Astrocyte (in vitro differentiated cells and primary cell): ENCODE measurements around the gene ZGRF1. TPM values are rescaled to one million over a fixed set of nuclear protein-coding genes. Genes with fewer than 3 reads are reported as not detected.
"Not testable (repeated sequence)": the region's sequence is repeated elsewhere in the genome, so short reads cannot be mapped to it uniquely, and the experiment has no call there.

Experiments
- DNase-seq: peaks from one replicate; pipeline ENCODE4 v3.0.0-alpha.2; 2010; ENCODE audit warnings: low read depth
- FAIRE-seq: peaks from 2 replicates; lab custom pipeline; 2011; peaks lifted over from hg19 to GRCh38; lab: Jason Lieb, UNC
- H2AFZ ChIP-seq: 2 replicates; pipeline ENCODE4 v1.6.0; 2012; ENCODE audit warnings: low read depth, low read length, inconsistent platforms
- H3K27ac ChIP-seq: 2 replicates; pipeline ENCODE4 v1.5.1; 2011; ENCODE audit warnings: low read depth, low read length, inconsistent platforms
- H3K27me3 ChIP-seq: 2 replicates; pipeline ENCODE4 v1.6.0; 2011; ENCODE audit warnings: low read length, inconsistent platforms; ENCODE audit not compliant: insufficient read depth
- H3K36me3 ChIP-seq: 2 replicates; pipeline ENCODE4 v1.5.1; 2011; ENCODE audit warnings: low read length, inconsistent platforms; ENCODE audit not compliant: insufficient read depth
- H3K4me1 ChIP-seq: 2 replicates; pipeline ENCODE4 v1.5.1; 2011; ENCODE audit warnings: low read length, inconsistent platforms; ENCODE audit not compliant: insufficient read depth
- H3K4me2 ChIP-seq: 2 replicates; pipeline ENCODE4 v1.6.0; 2012; ENCODE audit warnings: low read length, inconsistent platforms
- H3K4me3 ChIP-seq: 2 replicates; pipeline ENCODE4 v1.5.1; 2011; ENCODE audit warnings: low read depth, mild to moderate bottlenecking, low read length, inconsistent platforms; ENCODE audit not compliant: insufficient read depth
- H3K79me2 ChIP-seq: 2 replicates; pipeline ENCODE4 v1.6.0; 2012; ENCODE audit warnings: mild to moderate bottlenecking, low read length, inconsistent platforms; ENCODE audit not compliant: insufficient read depth
- H3K9ac ChIP-seq: 2 replicates; pipeline ENCODE4 v1.6.0; 2012; ENCODE audit warnings: mild to moderate bottlenecking, low read length, inconsistent platforms
- H3K9me3 ChIP-seq: 2 replicates; pipeline ENCODE4 v1.5.1; 2012; ENCODE audit warnings: low read depth, mild to moderate bottlenecking, low read length, inconsistent platforms; ENCODE audit not compliant: insufficient read depth
- H4K20me1 ChIP-seq: 2 replicates; pipeline ENCODE4 v1.6.0; 2012; ENCODE audit warnings: low read length, inconsistent platforms; ENCODE audit not compliant: insufficient read depth
- H3K27ac Mint-ChIP-seq: one replicate; pipeline ENCODE4 v1.8.0; 2021; ENCODE audit warnings: mild to moderate bottlenecking, mixed read lengths; ENCODE audit not compliant: unreplicated experiment
- H3K27me3 Mint-ChIP-seq: one replicate; pipeline ENCODE4 v1.8.0; 2021; ENCODE audit warnings: low read depth, mixed read lengths; ENCODE audit not compliant: unreplicated experiment
- H3K36me3 Mint-ChIP-seq: one replicate; pipeline ENCODE4 v1.8.0; 2021; ENCODE audit warnings: low read depth, mixed read lengths; ENCODE audit not compliant: unreplicated experiment
- H3K4me1 Mint-ChIP-seq: one replicate; pipeline ENCODE4 v1.8.0; 2021; ENCODE audit warnings: low read depth, mixed read lengths; ENCODE audit not compliant: unreplicated experiment
- H3K4me3 Mint-ChIP-seq: one replicate; pipeline ENCODE4 v1.8.0; 2021; ENCODE audit warnings: mild to moderate bottlenecking, moderate library complexity, mixed read lengths; ENCODE audit not compliant: unreplicated experiment
- H3K9me3 Mint-ChIP-seq: one replicate; pipeline ENCODE4 v1.8.0; 2021; ENCODE audit warnings: mild to moderate bottlenecking, mixed read lengths; ENCODE audit not compliant: unreplicated experiment
- CTCF ChIP-seq: IDR thresholded peaks from 2 replicates; pipeline ENCODE4 v1.5.1; 2011; ENCODE audit warnings: low read depth, mild to moderate bottlenecking, inconsistent platforms, low read length, moderate library complexity; ENCODE audit not compliant: insufficient read depth
- EZH2 ChIP-seq: IDR thresholded peaks from 2 replicates; pipeline ENCODE4 v1.6.1; 2012; ENCODE audit warnings: mild to moderate bottlenecking, low read length, inconsistent platforms; ENCODE audit not compliant: insufficient read depth
- microRNA-seq: library from miRNA; unstranded; fragments of <30 nt; microRNA quantifications from one replicate; pipeline ENCODE4 v1.2.0, GENCODE V29; 2020
- total RNA-seq: library from RNA; stranded (reverse); gene quantifications from 2 replicates; pipeline ENCODE4 v1.2.1, GENCODE V29; 2021

Gene ZGRF1
- total RNA-seq, 1 donor from 2014 or later = 5.2 TPM

- no peak overlapping the region for H3K4me3 Mint-ChIP-seq
- Histone ChIP-seq H3K36me3 (no peaks in the 10 kb centered on the region), H3K4me1 (no peaks in the 10 kb centered on the region), H2AFZ (no peak overlapping the region), H3K27ac (no peak overlapping the region), H3K4me3 (no peak overlapping the region), H3K9me3 (peaks cover 4% of the 10 kb centered on the region), H3K4me2 (no peak overlapping the region), H3K79me2 (no peaks in the 10 kb centered on the region), H3K27me3 (no peaks in the 10 kb centered on the region), H3K9ac (no peak overlapping the region), H4K20me1 (no peaks in the 10 kb centered on the region)
- H3K4me1 Mint-ChIP-seq = no peaks in the 10 kb centered on the region
- DNase-seq (peak; percentile 16), FAIRE-seq (no peak)
- H3K27me3 Mint-ChIP-seq = peaks cover 7% of the 10 kb centered on the region
- peaks cover 24% of the 10 kb centered on the region for H3K9me3 Mint-ChIP-seq
- H3K36me3 Mint-ChIP-seq = no peaks in the 10 kb centered on the region
- no peak for TF ChIP-seq CTCF
- no peak for TF ChIP-seq EZH2
- H3K27ac Mint-ChIP-seq = no peak overlapping the region
These were observed 144.4 kb downstream of the ZGRF1 start for GRCh38 chr4:112492321-112492720.

DNA sequence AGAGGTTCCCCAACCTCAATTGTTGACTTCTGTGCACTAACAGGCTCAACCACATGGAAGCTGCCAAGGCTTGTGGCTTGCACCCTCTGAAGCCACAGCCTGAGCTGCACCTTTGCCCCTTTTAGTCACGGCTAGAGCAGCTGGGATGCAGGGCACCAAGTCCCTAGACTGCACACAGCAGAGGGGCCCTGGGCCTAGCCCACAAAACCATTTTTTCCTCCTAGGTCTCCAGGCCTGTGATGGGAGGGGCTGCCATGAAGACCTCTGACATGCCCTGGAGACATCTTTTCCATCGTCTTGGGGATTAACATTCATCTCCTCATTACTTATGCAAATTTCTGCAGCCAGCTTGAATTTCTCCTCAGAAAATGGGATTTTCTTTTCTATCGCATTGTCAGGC lies 145.9 kb downstream of the ZGRF1 start:
- DNase-seq, H3K36me3 Mint-ChIP-seq, H2AFZ ChIP-seq, H3K4me2 ChIP-seq, H3K27me3 Mint-ChIP-seq, H4K20me1 ChIP-seq, H3K9ac ChIP-seq, H3K4me1 ChIP-seq, H3K27ac Mint-ChIP-seq, H3K4me1 Mint-ChIP-seq, H3K27me3 ChIP-seq, FAIRE-seq, H3K4me3 Mint-ChIP-seq, H3K36me3 ChIP-seq, H3K9me3 ChIP-seq, H3K79me2 ChIP-seq, H3K4me3 ChIP-seq, H3K27ac ChIP-seq: not testable (repeated sequence)
- H3K9me3 Mint-ChIP-seq = peaks cover 24% of the 10 kb centered on the region

Small RNA genes lying within 50 kb of the gene (microRNA-seq; reads per million reads assigned to microRNA genes)
- gene MIR302A (18,803 reads per million, percentile 98 among the genes with 10 or more reads in this experiment), gene MIR302B (12,802 reads per million, percentile 96 among the genes with 10 or more reads in this experiment), gene MIR302C (4,537 reads per million, percentile 92 among the genes with 10 or more reads in this experiment), gene MIR302D (10,565 reads per million, percentile 95 among the genes with 10 or more reads in this experiment), gene MIR367 (8.8 reads per million, percentile 32 among the genes with 10 or more reads in this experiment)

Other genes starting within 250 kb of the ZGRF1 start
- gene NEUROG2, start 120.7 kb downstream of the ZGRF1 start, total RNA-seq = not detected in 2 replicates
- 31.7 and 33.9 TPM in 2 replicates for gene LARP7, start 234 bp upstream of the ZGRF1 start, total RNA-seq